DND-41 (cell line): Measurements from ENCODE around the gene LRRN2.

Source experiments
- ATAC-seq: fragments of 200-7000 bp; cut with Tn5 transposase; 3 replicates; pipeline ENCODE4 v1.9.1; 2021; ENCODE audit warnings: low read depth; ENCODE audit not compliant: insufficient read depth
- DNase-seq: peaks from one replicate; pipeline ENCODE4 v3.0.0-alpha.2; 2020
- H2AFZ ChIP-seq: 2 replicates; pipeline ENCODE4 v1.6.0; 2012; ENCODE audit warnings: low read depth, low read length
- H3K27ac ChIP-seq: 2 replicates; pipeline ENCODE4 v1.5.1; 2012; ENCODE audit warnings: low read length, inconsistent platforms
- H3K27me3 ChIP-seq: fragments of 200-600 bp; sonication (generic); 2 replicates; pipeline ENCODE4 v1.6.0; 2012; ENCODE audit warnings: low read length, mild to moderate bottlenecking, inconsistent platforms; ENCODE audit not compliant: insufficient read depth, poor library complexity
- H3K36me3 ChIP-seq: 2 replicates; pipeline ENCODE4 v1.5.1; 2012; ENCODE audit warnings: low read length, inconsistent platforms; ENCODE audit not compliant: insufficient read depth
- H3K4me1 ChIP-seq: 2 replicates; pipeline ENCODE4 v1.5.1; 2012; ENCODE audit warnings: mild to moderate bottlenecking, low read length; ENCODE audit not compliant: insufficient read depth
- H3K4me2 ChIP-seq: 2 replicates; pipeline ENCODE4 v1.6.0; 2012; ENCODE audit warnings: mild to moderate bottlenecking, moderate library complexity, low read length, inconsistent platforms; ENCODE audit not compliant: insufficient read depth
- H3K4me3 ChIP-seq, 2 experiments: fragments of 200-600 bp in 1 of 2; shearing (Covaris generic) in 1 of 2; 2 replicates each; pipeline ENCODE4 v1.5.1; 2012 to 2016; ENCODE audit warnings: inconsistent platforms in 2 of 2, low read length in 2 of 2, mild to moderate bottlenecking in 2 of 2, low read depth in 1 of 2, moderate library complexity in 1 of 2
- H3K79me2 ChIP-seq: 2 replicates; pipeline ENCODE4 v1.6.0; 2012; ENCODE audit warnings: low read length, inconsistent platforms; ENCODE audit not compliant: insufficient read depth
- H3K9ac ChIP-seq: 2 replicates; pipeline ENCODE4 v1.6.0; 2012; ENCODE audit warnings: low read depth, mild to moderate bottlenecking, inconsistent platforms, low read length, moderate library complexity
- H3K9me3 ChIP-seq: 2 replicates; pipeline ENCODE4 v1.5.1; 2012; ENCODE audit warnings: low read length, moderate library complexity, mild to moderate bottlenecking, inconsistent platforms; ENCODE audit not compliant: insufficient read depth, severe bottlenecking
- H4K20me1 ChIP-seq: 2 replicates; pipeline ENCODE4 v1.6.0; 2012; ENCODE audit warnings: low read length; ENCODE audit not compliant: insufficient read depth
- CTCF ChIP-seq: IDR thresholded peaks from 2 replicates; pipeline ENCODE4 v1.5.1; 2012; ENCODE audit warnings: borderline replicate concordance, low read length, moderate library complexity, mild to moderate bottlenecking; ENCODE audit not compliant: poor library complexity, severe bottlenecking; ENCODE audit errors: extremely low read depth
- EZH2 ChIP-seq: IDR thresholded peaks from 3 replicates; pipeline ENCODE4 v1.6.1; 2012; ENCODE audit warnings: borderline replicate concordance, low read depth, mild to moderate bottlenecking, moderate library complexity, low read length, inconsistent platforms; ENCODE audit not compliant: severe bottlenecking

The LRRN2 gene

DNA sequence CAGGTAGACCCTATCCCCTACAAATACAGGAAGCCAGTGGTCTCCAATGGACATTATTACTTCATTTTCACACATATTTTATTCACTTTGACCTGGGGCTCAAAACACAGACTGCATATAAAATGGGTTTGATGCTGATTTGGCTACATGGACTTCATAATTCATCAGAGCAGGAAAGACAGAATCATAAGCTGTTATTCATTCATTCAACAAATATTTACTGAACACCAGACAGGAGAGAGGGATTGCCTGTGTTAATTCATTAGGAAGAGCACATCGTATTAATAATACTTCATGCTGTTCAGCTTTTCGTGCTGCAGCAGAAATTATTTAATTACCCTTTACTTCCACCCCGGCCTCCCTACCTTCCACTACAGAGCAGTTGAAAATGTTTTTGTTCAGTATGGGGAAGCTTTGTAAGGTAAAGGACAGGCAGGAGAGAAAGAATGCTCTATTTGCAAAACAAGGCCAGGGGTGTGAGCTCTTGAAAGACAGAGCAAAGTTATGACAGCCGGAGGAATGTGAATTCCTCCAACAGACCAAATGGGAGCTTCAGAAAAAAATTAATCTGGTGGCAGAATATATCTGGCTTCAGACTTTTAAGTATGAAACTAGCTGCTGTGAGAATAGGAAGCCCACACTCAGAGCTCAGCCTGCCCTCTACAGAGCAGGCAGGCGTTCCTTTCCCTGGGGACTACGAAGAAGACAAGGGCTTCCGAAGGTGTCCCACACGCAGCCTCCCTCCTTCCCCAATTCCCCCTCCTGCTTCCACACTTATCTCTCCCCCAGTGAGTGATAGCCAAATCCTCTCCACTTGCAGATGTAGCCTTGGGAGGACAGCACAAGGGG lies 111.3 kb downstream of the LRRN2 start:
- Histone ChIP-seq H3K4me3 (no peak overlapping the region), H4K20me1 (no peaks in the 10 kb centered on the region), H3K27me3 (no peaks in the 10 kb centered on the region), H2AFZ (no peak overlapping the region), H3K27ac (no peak overlapping the region), H3K79me2 (no peaks in the 10 kb centered on the region), H3K36me3 (no peaks in the 10 kb centered on the region; the same call in 1 of the 2 replicates), H3K4me2 (no peak overlapping the region), H3K9me3 (no peaks in the 10 kb centered on the region), H3K9ac (no peak overlapping the region), H3K4me1 (peaks cover 16% of the 10 kb centered on the region)
- DNase-seq: no peak
- no peak for ATAC-seq
- TF ChIP-seq EZH2 (no peak), CTCF (no peak)

- no peak for DNase-seq
- no peak for ATAC-seq
Measured at GRCh38 chr1:204572923-204573922, 112.3 kb downstream of the LRRN2 start.

GRCh38 chr1:204571631-204572030 lies 113.9 kb downstream of the LRRN2 start:
- no peak for DNase-seq
- Histone ChIP-seq H2AFZ (no peak overlapping the region), H3K4me1 (no peaks in the 10 kb centered on the region), H3K36me3 (peaks cover 2% of the 10 kb centered on the region; the same call in 1 of the 2 replicates), H3K4me3 (no peak overlapping the region), H3K27ac (no peak overlapping the region), H3K9me3 (no peaks in the 10 kb centered on the region), H3K9ac (no peak overlapping the region), H3K79me2 (no peaks in the 10 kb centered on the region), H4K20me1 (no peaks in the 10 kb centered on the region), H3K4me2 (no peak overlapping the region), H3K27me3 (no peaks in the 10 kb centered on the region)
- no peak for TF ChIP-seq CTCF
- no peak for TF ChIP-seq EZH2
- no peak for ATAC-seq

More at GRCh38 chr1:204572923-204573922, 112.3 kb downstream of the LRRN2 start:
- Histone ChIP-seq H3K9ac (no peak overlapping the region), H4K20me1 (no peaks in the 10 kb centered on the region), H3K79me2 (no peaks in the 10 kb centered on the region), H3K27ac (no peak overlapping the region), H3K27me3 (no peaks in the 10 kb centered on the region), H2AFZ (no peak overlapping the region), H3K36me3 (no peaks in the 10 kb centered on the region; the same call in 1 of the 2 replicates), H3K9me3 (no peaks in the 10 kb centered on the region), H3K4me2 (no peak overlapping the region), H3K4me1 (peaks cover 6% of the 10 kb centered on the region), H3K4me3 (no peak overlapping the region)
- TF ChIP-seq CTCF: no peak
- TF ChIP-seq EZH2: no peak
